GM19328 (cell line): ENCODE measurements around the gene MAP7D2.

ENCODE experiments used
- ATAC-seq: cut with Tn5 transposase; IDR thresholded peaks from one replicate; pipeline ENCODE4 v1.9.1; 2021; ENCODE audit warnings: mild to moderate bottlenecking, moderate library complexity; ENCODE audit not compliant: unreplicated experiment

Gene MAP7D2

DNA sequence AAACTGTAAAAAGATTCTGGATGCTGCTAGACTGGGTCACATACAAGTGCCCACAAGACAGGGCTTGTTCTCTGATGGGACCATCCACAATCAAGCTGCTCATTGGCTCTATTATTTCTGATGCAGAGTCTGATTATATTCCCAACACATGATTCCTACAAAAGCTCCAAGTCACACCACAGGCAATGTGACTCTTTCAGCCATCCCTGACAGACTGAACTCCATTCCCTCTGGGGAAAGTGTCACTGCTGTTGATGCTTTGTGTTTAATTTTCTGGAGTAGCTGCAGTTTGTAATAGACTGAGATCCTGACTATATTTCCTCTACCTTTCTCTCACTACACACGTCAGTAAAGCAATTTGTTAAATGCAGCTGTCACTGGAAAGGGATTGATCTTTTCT, 70.5 kb downstream of the MAP7D2 start:
- no peak for ATAC-seq

DNA sequence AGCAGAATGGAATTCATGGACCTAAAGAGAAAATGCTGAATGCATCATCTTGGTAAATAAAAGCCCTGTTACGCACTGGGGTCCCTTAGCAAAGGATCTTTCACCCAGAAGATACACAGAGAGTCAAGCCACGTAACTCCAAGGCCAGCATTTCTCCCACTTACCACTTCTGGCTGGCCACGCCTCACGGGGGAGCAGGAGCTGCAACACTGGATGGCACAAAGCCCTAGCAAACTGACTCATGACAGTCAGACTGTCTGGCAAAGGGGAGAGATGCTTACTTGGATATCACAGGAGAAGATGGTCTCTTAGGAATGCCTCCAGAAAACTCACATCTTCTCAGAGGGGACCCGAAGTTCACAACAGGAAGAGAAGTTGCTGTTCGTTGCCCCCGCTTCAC, 74.5 kb downstream of the MAP7D2 start:
- no peak for ATAC-seq

DNA sequence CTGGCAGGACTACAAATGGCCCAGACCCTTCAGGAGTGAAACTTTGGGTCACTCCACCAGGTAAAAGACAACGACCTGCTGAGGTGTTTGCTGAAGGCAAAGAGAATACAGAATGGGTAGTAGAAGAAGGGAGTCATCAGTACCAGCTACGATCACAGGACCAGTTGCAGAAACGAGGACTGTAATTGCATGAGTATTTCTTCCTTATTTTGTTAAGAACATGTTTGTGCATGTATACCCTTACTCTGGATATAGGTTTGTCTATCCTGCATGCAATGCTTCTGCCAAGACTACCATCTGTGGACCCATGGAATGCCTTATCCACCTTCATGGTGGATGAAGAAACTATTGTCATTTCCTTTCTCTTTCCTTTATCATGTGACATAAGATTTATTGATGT, 77.7 kb downstream of the MAP7D2 start:
- no peak for ATAC-seq

DNA sequence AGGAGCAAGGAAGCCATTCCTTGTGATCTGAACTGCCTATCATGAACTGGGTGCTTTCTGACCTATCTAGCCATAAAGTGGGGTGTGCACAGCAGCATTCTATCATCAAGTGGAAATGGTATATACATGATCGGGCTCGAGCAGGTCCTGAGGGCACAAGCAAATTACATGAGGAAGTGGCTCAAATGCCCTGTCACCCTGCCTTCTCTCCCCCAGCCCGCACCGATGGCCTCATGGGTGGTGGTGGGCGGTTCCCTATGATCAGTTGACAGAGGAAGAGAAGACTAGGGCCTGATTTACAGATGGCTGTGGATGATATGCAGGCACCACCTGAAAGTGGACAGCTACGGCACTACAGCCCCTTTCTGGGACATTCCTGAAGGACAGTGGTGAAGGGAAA, 79.5 kb downstream of the MAP7D2 start:
- ATAC-seq, result no peak

DNA sequence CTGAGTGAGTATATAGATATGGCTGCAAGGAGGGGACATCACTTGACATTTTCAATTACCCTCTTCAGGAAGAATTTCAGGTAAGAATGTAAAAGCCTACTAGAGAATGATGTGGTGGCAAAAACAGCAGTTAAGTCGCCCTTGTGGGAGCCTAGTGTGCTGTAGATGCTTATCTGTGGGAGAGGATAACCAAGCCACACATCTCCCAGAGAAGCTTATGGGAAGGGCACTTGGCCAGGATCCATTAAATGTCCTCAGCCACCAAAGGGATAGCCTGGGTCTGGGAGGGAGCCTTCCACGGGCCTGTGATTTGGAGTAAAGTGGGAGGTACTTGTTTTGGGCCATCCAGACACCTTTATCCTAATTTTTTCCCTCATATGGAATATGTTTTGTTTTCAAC, 84.5 kb downstream of the MAP7D2 start:
- no peak for ATAC-seq

DNA sequence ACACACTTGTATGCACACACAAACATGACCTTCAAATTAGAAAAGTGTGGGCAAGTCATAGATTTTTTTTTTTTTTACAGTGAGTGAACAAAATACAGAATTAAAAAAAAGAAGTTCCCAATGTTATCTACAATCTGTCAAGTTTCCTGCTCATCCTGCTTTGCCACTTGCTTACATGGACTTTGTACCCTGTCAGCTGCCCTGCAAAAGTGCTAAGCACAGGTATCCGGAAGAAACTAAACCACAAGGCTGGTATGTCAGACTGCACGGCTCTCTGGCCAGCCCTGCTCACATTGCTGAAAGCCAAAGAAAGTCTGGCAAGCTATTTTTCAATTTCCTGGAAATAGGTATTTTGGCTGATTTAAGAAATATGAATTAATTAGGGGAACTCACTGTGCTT, 87.0 kb downstream of the MAP7D2 start:
- ATAC-seq, result no peak

DNA sequence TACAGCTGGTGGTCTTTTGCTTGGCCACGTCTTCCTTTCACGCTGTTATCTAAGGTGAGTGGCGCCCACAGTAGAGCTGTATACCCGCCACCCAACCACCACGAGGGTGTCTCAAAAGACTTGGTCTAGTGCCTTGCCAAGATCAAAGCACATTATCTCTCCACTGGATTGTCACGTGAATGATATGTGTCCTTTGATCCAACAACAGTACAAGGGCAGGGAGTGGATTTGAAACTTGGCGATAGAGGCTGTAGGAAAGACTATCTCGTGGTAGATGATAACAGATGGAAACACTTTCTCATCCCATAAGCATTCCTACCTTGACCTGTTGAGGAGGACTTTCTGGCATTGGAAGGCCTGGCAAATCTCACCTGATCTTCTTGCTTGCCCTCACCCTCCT, 88.1 kb downstream of the MAP7D2 start:
- ATAC-seq, result no peak

DNA sequence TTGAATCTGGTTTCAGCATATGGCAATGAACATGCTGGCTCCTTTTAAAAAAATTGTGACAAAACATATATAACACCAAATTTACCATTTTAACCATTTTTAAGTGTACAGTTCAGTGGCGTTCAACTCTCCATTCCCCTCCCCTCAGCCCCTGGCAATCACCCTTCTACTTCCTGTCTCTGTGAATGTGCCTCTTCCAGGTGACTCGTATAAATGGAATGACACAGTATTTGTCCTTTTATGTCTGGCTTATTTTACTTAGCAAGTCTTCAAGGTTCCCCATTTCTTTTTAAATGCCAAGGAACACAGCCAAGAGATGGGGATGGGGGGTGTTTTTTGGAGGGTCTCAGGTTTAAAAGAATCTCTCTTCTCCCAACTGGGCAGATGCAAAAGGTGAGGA, 90.4 kb downstream of the MAP7D2 start:
- ATAC-seq, result no peak

DNA sequence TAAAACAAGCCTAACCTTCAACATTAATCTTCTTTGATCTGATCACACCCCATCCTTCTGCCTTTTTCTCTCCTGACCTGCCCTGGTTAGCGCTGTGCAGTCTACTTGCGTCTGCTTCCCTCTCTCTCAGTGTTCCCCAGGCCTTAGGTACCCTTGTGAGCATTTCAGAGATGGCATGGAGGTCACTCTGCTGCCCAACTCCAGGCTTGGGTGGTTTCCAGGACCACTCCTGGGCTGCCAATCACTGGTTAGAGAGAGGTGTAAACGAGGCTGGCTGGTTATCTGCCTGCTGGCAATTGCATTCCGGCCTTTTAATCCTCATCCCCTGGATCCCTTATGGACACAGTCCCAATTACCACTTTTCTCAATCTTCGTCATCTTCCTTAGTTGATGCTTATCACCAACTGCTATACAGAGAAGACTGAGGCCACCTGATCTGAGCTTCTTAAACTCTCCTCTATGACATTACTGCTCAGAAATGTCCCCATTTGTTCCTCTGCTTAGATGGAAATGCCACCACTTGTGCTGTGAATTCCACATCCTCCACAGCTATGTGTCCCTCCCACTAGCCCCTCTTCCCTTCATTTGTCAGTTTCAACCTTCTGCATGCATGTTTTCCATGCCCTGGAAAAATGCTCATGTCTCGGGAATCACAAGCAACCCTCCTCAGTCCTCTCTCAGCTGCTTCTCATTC, 96.9 kb downstream of the MAP7D2 start:
- no peak for ATAC-seq

DNA sequence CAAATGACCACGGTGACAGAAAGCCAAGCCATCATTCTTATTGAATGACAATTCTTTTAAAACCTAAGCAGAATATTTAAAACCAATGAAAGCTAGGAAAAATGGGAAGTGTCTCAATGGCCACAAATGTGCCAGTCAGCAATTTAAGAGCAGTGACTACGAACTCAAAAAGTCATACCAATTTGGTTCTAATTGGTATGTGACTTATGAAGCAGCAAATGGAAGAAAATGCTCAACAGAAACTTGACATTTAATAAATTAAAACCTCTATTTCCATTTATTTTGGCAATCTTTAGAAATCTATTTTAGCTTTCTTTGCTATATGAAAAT, 100.1 kb downstream of the MAP7D2 start:
- no peak for ATAC-seq

DNA sequence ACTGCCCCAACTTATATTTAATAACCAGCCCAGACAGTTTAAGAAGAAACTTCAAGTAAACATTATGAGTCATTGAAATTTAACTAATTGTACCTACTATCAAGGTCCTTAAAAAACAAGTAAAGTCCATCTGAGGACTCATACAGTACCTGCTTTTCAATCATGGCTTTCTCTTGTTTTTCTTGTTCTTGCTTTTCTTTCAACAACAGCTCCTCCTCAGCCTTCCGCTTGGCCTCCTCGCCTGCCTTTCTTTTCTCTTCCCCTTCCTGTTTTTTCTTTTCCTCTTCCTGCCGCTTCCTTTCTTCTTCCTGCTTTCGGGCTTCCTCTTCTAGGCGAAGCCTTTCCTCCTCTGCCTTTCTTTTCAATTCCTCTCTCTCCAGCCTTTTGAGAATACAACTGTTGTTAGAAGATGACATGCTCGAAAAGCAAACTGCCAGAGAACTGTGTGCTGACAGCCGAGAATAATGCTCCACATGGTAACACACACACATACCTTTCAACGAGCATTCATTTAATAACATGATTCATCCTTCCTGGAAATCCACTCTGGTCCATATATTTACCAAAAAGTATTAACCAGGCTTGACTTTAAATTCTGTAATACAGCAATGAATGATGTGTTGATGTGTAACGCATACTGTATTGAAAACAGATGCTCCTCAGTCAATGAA, 100.6 kb downstream of the MAP7D2 start:
- ATAC-seq, result no peak

DNA sequence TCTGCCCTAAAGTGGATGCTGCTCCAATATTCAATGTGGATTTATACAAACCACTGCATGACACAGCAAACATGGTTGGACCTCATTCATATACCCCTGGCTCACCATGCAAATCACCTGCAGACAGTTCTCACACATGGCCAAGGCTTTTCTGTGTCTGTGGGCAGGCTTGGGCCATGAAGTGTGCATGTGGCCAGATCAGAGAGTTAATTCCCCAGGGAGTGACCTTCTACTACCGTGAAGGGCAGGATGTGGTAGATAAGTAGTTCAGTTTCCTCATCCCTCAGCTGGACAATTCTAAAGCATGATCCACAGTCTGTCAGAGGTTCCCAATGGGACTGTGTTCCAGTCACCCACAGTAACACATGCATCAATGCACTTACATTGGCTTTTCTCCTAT, 101.3 kb downstream of the MAP7D2 start:
- no peak for ATAC-seq

DNA sequence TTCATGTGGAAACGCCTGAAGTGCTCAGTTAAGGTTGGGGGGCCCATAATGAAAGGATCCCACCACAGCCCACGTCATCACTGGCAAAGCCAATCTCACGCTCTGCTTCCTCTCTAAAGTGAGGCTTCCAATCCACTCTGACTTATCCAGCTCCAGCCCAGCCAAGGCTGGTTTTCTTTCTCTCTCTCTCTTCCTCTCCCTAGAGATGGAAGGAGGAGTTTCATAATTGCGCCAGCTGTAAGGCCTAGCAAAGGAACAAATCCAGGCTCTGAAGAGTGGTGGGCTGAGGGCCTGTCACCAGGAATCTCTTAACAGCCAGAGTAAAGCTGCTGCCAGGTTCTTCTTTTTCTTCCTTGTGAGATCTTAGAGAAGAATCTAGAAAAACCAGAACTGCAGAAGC, 105.1 kb downstream of the MAP7D2 start:
- no peak for ATAC-seq

DNA sequence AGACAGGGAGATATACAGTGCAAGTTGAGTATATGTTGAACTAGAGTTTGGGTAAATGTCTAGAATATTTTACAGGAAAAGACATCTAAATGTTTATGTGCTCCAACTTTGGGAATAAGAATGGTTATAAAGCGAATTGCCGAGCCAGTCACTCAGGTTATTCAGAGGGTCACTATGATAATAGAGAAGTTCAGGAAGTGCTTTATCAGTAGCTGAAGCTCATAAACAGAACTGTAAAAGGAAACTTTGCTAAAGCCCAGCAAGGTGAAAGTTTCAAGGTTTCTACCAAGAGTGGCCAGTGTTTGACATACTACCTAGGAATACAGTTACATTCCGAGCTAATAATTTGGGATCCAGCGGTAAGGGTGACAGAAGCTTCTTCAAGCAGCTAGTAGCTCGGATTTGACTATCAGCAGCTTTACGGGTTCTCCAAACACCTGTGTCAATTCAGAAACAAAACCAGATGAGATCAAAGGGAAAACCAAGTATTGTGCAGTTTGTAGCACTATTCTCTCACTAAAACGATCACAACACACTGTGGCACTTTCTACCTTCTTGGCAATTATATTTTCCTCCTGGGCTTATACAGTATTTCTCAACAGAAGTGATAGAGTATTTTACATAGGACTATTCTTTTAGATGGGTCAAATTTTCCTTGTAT, 108.6 kb downstream of the MAP7D2 start:
- ATAC-seq, result no peak

DNA sequence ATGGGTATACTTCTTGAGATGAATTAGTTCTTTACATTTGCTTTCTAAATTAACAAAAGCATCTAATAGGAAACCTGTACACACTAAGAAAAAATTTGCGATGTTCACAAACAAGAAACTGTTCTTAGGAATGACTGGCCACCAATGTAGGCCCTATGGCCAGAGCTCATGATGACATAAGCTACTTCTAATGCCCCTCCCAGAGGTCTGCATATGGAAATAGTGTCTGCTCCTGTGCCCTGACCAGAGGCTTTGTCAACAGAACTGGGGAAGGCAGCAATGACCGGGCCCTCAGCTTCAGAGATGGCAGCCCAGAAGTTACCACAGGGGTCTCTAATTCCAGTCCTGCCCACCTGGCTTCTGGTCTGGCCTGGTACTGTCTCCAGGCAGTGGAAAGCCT, 110.8 kb downstream of the MAP7D2 start:
- ATAC-seq, result no peak

DNA sequence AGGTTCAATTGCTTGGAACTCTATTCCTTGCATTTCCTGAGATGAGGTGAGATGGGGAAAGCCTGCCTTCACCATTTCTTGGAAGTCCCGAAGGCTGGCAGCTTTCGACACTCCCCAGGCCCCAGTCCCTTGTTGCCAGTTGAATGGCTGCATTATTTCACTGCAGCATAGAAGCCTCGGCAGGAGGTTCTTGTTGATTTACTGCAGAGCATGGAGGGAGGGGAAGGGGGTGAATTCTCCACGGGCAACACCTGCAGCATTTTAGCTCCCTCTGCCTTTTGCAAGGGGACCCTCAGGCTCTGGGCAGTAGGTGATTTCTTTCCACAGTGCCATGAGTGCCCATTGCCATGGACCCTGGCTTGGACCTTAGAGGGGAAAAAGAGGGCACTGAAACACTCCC, 115.1 kb downstream of the MAP7D2 start:
- no peak for ATAC-seq

DNA sequence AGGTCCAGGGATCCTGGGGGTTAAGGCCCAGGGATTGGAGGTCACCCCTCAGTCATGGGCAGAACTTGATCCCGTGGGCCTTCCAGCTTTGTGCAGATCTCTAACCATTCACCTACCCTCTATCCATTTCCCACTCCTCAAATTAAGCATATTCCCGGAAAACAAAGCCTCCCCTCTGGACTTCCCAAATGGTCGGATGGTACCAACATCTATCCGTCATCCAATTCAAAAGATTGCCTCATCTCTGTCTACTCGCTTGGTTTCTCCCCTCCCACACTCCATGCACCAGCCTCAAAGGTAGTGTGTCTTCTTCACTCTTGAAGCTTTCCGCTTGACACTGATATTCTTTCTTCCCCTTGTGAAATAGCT, 125.4 kb downstream of the MAP7D2 start:
- ATAC-seq, result no peak

DNA sequence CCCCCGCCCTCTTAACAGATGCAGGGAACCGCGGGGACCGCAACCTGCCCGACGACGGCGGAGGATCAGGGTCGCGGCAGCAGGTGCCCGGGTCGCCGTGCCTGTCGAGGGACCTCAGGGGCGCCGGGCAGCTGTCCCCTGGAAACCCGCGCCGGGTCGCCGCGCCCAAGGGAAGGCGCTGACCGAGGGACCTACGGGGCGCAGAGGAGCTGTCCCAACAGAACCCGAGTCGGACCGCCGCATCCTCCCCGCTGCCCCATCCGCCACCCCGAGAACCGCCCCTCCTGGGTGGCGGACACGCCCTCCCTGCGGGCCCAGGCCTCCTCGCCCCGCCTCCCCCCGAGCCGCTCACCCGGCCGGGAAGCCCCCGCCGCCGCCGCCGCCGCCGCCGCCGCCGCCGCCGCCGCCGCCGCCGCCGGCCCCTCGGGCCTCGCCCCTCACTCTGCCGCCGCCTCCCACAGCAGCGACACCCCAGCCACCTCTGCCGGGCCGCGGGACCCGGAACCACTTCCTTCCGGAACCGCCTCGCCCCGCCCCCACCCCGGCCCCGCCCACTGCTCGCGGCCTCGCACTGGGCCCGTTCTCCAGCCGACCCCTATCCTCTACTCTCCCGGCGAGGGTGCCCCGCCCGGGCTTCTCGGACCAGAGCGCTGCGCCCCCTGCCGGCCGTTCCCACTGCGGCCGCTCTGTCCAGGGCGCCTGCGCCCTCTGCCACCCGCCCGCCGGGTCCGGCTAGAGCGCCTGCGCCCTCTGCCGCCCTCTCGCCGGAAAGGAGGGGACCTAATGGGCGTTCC, 126.0 kb downstream of the MAP7D2 start, which contains the start of gene BCLAF3:
Gene BCLAF3 (minus strand): TSS at position 506 of the 794 bp plus-strand sequence. CDS start 20,797 bp downstream, outside the sequence.
- peak; percentile 96 for ATAC-seq

DNA sequence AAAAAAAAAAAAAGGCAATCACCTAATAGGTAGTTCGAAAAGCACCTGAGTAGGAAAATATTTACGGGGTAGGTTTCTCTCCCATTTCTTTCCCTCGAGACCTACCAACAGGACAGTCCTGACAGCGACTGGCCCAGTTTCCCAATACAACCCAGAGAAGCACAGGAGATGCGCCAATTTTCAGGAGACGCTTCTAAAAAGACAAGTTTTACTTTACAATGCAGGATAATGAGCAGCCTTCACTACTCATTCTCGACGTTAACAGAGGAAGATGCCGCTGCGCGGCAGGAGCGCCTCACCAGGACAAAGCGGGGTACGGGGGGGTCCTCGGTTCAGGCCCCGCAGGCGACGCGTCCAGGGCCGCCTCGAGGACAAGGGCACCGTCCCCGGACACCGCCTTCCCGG, 126.6 kb downstream of the MAP7D2 start:
- peak; percentile 10 for ATAC-seq

DNA sequence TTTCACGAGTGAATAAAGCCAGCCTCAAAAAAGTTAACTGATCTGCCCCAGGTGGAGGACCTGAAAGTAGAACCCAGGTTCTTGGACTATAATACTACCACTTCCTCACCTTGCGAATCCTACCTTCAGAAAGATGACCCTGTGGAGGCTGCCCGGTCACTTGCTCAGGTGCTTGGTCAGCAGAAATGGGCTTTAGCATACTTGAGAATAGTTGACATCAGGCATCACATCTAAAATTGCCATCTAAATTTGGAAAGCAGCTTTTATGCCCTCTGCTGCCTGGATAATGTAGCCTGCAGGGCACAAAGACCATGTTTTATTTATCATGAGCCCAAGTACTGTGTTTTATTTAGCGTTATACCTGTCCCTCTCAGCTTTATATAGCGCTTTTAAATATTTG, 128.9 kb downstream of the MAP7D2 start:
- ATAC-seq, result no peak

DNA sequence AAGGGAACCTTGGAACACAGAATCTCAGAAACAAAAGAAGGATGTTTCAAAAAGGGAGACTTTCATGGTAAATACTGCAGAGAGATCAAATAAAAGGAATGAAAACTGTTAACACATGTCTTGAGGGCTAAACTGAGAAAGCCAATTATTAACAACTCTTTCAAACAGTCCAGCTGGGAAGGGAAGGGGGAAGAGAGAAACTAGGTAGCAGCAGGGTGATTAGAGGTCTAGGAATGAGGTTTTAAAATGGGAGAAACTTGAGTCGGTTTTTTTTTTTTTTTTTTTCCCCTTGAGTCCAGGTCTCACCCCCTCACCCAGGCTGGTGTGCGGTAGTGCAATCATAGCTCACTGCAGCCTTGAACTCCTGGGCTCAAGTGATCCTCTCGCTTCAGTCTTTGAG, 130.2 kb downstream of the MAP7D2 start:
- ATAC-seq, result no peak

DNA sequence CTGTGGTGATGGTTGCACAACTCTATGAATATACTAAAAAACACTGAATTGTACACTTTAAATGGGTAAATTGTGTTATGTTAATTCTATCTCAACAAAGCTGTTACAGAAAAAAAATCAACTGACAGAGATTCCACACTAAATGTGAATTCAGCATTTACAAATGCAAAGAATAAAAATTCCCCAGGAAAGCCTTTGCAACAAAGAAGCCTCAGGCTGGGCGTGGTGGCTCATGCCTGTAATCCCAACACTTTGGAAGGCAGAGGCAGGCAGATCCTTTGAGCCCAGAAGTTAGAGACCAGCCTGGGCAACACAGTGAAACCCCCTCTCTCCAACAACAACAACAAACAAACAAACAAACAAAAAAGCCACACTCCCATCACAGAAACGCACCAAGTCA, 134.8 kb downstream of the MAP7D2 start:
- no peak for ATAC-seq
